ENCODE measurements around the gene CDIP1.
A peak's percentile ranks its signal among the peaks of the same experiment; 100 is the strongest.

The CDIP1 gene

GRCh38 chr16:4544473-4544872 lies 5.9 kb upstream of the CDIP1 start:
- TF ChIP-seq CTCF (conservative IDR thresholded peaks at IDR 0.05) (no peak), ZFX (IDR thresholded peaks at IDR 0.05) (no peak)

GRCh38 chr16:4539716-4540284 lies 1.2 kb upstream of the CDIP1 start:
- TF ChIP-seq CTCF (conservative IDR thresholded peaks at IDR 0.05) (no peak), ZFX (IDR thresholded peaks at IDR 0.05) (no peak)
- no peak overlapping the region for H3K27ac ChIP-seq

More at GRCh38 chr16:4544473-4544872, 5.9 kb upstream of the CDIP1 start:
- H3K27ac ChIP-seq: no peak overlapping the region

- peak overlapping the region; percentile 94 for H3K27ac ChIP-seq
- TF ChIP-seq CTCF (conservative IDR thresholded peaks at IDR 0.05) (no peak), ZFX (IDR thresholded peaks at IDR 0.05) (peak; percentile 77; the same call in 1 of the 2 replicates)
Measured at GRCh38 chr16:4537376-4538343, 913 bp downstream of the CDIP1 start.

- TF ChIP-seq ZFX (IDR thresholded peaks at IDR 0.05): no peak
- H3K27ac ChIP-seq: no peak overlapping the region
Measured at GRCh38 chr16:4536391-4537106, 2.0 kb downstream of the CDIP1 start.

- no peak overlapping the region for H3K27ac ChIP-seq
- no peak for TF ChIP-seq ZFX (IDR thresholded peaks at IDR 0.05)
- no peak for TF ChIP-seq CTCF (conservative IDR thresholded peaks at IDR 0.05)
Measured at GRCh38 chr16:4535627-4536108, 2.9 kb downstream of the CDIP1 start.

- no peak overlapping the region for H3K27ac ChIP-seq
- no peak for TF ChIP-seq CTCF (conservative IDR thresholded peaks at IDR 0.05)
- TF ChIP-seq ZFX (IDR thresholded peaks at IDR 0.05): no peak
Measured at GRCh38 chr16:4534151-4534790, 4.3 kb downstream of the CDIP1 start.

- H3K27ac ChIP-seq: no peak overlapping the region
- TF ChIP-seq ZFX (IDR thresholded peaks at IDR 0.05): no peak
- TF ChIP-seq CTCF (conservative IDR thresholded peaks at IDR 0.05): no peak
Measured at GRCh38 chr16:4533490-4533889, 5.1 kb downstream of the CDIP1 start.
